Esophagus squamous epithelium (tissue), 4 donors: ENCODE measurements around the gene PIERCE2.

ENCODE experiments used
- CTCF ChIP-seq, 6 experiments: fragments of 450-650 bp in 4 of 6; fragments of 200-600 bp in 2 of 6; sonication (generic) in 2 of 6; IDR thresholded peaks; one replicate each; pipeline ENCODE4 v1.5.1; 2016 to 2019; ENCODE audit warnings: antibody characterized with exemption in 6 of 6, mild to moderate bottlenecking in 4 of 6, moderate library complexity in 4 of 6
- POLR2A ChIP-seq, 4 donors: fragments of 450-650 bp; IDR thresholded peaks; one replicate each; pipeline ENCODE4 v1.6.1; 2017; ENCODE audit warnings: antibody characterized with exemption in 4 of 4, mild to moderate bottlenecking in 4 of 4, moderate library complexity in 3 of 4

GRCh38 chr15:55420171-55420866 is 12.0 kb downstream of the PIERCE2 start:
- no peak for TF ChIP-seq CTCF (IDR thresholded peaks at IDR 0.05)
- TF ChIP-seq POLR2A (IDR thresholded peaks at IDR 0.05): no peak
